GM18951 (cell line): ENCODE data around the gene TMEM106C.

Experiments
- POLR2A ChIP-seq: IDR thresholded peaks from 4 replicates; pipeline ENCODE4 v1.6.1; 2011; ENCODE audit warnings: mild to moderate bottlenecking; ENCODE audit not compliant: insufficient read length, insufficient read depth; ENCODE audit errors: extremely low read depth
- in situ Hi-C: fragments of 300-500 bp; cut with MboI; formaldehyde crosslinking; loops from one replicate; pipeline ENCODE4 v1.12.0; 2022; ENCODE audit warnings: low sequenced_read_pairs, mixed read lengths, inconsistent platforms; ENCODE audit not compliant: unreplicated experiment

TMEM106C gene

DNA sequence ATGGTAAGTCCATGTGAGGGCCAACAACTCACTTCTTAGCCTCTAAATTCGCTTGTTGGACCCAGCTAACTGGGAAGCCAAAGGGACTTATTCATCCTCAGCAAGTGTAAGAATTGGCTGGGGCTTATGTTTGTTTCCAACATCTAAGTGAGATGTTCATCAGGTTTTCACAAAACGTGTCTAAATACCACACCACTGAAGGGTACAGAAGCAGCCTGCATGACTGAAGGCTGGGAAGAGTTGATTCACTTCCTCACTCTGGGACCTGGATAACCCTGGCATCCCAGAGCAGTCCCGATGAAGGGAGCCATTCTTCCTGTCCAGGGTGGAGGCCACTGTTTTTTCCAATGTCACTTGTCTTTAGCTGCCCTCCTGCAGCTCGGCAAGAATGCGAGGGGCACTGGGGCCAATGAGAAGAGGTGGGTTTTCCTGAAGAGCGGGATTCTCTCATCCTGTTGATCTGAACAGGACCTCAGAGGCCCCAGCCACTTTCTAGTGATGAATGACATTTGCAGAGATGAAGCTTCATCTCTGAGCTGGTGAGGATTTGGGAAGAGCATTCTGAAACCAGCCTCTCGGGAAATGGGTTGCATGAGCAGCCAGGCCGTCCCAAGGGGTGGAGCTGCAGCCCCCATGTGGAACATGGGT is 53.1 kb downstream of the TMEM106C start:
- in situ Hi-C loops, result no loop called here
- TF ChIP-seq POLR2A, result no peak

DNA sequence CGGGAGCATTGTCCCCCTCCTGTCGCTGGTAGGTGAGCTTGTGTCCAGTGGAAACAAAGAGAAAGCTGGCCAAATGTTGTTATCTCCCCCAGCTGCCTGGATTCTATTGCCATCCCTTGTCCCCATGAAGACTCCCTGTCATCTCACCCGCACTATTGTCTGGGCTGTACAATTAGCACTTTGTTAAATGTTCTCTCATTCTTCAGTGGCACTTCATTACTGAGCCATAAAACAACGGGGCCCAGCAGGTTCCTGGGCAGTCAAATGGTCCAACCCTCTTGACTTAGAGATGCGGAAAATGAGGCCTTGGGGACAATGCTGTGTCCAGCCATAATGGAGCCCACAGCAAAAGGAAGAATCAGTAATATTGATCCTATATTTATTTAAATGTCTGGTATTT is 54.1 kb downstream of the TMEM106C start:
- TF ChIP-seq POLR2A, result no peak
- in situ Hi-C loops, result no loop called here

DNA sequence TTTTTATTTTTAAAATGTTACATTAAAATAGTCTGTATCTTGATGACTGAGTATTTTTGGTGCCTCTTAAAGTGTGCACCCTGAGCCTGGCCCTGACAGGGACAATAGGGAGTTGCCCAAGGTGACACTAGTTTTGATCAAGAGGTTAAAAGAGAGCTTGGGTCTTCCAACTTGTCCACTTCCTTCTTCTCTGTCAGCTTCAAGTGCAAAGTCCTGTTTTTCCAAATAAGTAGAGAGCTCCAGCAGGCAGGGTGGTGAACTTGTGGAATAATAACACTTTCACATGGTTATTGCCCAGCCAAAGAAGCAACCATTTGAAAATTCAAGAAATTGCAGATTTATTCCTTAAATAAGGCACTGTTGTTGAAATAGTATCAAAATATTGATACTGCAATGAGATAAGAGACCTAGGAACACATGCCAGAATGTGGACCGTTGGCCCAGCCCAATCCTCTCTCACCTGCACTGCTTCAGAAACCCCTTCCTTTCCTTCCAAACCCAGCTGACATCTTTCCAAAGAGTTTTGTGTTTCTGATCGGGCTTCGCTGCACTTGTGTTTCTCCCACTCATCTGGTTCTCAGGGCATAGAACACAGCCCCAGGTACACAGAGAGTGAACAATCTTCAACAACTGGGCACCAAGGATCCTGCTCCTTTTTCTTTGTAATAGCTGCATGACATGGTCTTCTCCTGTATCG is 54.7 kb downstream of the TMEM106C start:
- TF ChIP-seq POLR2A, result no peak
- in situ Hi-C loops, result no loop called here
